Panc1 (cell line): ENCODE data around the gene MCTP1. TPM values are rescaled to one million over a fixed set of nuclear protein-coding genes. Genes with fewer than 3 reads are reported as not detected.

ENCODE experiments used
- ATAC-seq: fragments of 200-7000 bp; cut with Tn5 transposase; 2 replicates; pipeline ENCODE4 v1.9.1; 2020; ENCODE audit warnings: mild to moderate bottlenecking, moderate library complexity
- BruUV-seq: library from RNA; stranded (reverse); fragments of 400-500 nt; replicated peaks from 2 replicates; lab custom pipeline; 2021; lab: Mats Ljungman, UMichigan
- CTCF ChIA-PET: fragments of 300-600 bp; sonication (Branson Sonifier 250); formaldehyde crosslinking; loops from one replicate; lab custom pipeline; 2022; ENCODE audit warnings: antibody characterized with exemption; lab: Charles Lee
- POLR2A ChIA-PET: fragments of 300-600 bp; sonication (Branson Sonifier 250); formaldehyde crosslinking; loops from one replicate; lab custom pipeline; 2022; ENCODE audit warnings: antibody characterized with exemption; lab: Charles Lee
- DNase-seq: peaks from one replicate; pipeline ENCODE4 v3.0.0-alpha.2; 2010; ENCODE audit warnings: low read depth, low spot score
- H3K27ac ChIP-seq: 2 replicates; pipeline ENCODE4 v1.5.1; 2011; ENCODE audit warnings: mild to moderate bottlenecking, low read length, inconsistent platforms
- H3K27me3 ChIP-seq: fragments of 200-500 bp; sonication (Bioruptor generic); 2 replicates; pipeline ENCODE4 v1.6.0; 2014; ENCODE audit warnings: low read length, inconsistent platforms; ENCODE audit not compliant: control insufficient read depth, insufficient read depth
- H3K36me3 ChIP-seq: fragments of 200-500 bp; sonication (Bioruptor generic); 2 replicates; pipeline ENCODE4 v1.5.1; 2014; ENCODE audit warnings: inconsistent platforms, mild to moderate bottlenecking, low read length, moderate library complexity; ENCODE audit not compliant: control insufficient read depth, insufficient read depth
- H3K4me1 ChIP-seq: 2 replicates; pipeline ENCODE4 v1.5.1; 2011; ENCODE audit warnings: inconsistent platforms, mild to moderate bottlenecking, low read length, moderate library complexity; ENCODE audit not compliant: control insufficient read depth, insufficient read depth
- H3K4me3 ChIP-seq, 2 experiments: 2 replicates each; pipeline ENCODE4 v1.5.1; 2011 to 2012; ENCODE audit warnings: low read depth in 2 of 2, low read length in 2 of 2, mild to moderate bottlenecking in 2 of 2, inconsistent platforms in 1 of 2, moderate library complexity in 1 of 2
- H3K9me3 ChIP-seq: fragments of 200-500 bp; sonication (Bioruptor generic); 2 replicates; pipeline ENCODE4 v1.5.1; 2014; ENCODE audit warnings: low read depth, mild to moderate bottlenecking, inconsistent platforms, low read length, moderate library complexity; ENCODE audit not compliant: control insufficient read depth, insufficient read depth
- POLR2AphosphoS5 ChIP-seq: IDR thresholded peaks from 2 replicates; pipeline ENCODE4 v1.6.1; 2012; ENCODE audit warnings: mild to moderate bottlenecking, low read depth, low read length, moderate library complexity
- REST ChIP-seq, 2 experiments: IDR thresholded peaks; 2 replicates each; pipeline ENCODE4 v1.6.1; 2011 to 2012; ENCODE audit warnings: low read depth in 2 of 2, control low read depth in 1 of 2, low read length in 1 of 2, mild to moderate bottlenecking in 1 of 2, moderate library complexity in 1 of 2; ENCODE audit not compliant: insufficient read depth in 1 of 2
- SIN3A ChIP-seq: IDR thresholded peaks from 2 replicates; pipeline ENCODE4 v1.6.1; 2012; ENCODE audit warnings: low read depth, mild to moderate bottlenecking, low read length, moderate library complexity, borderline replicate concordance; ENCODE audit not compliant: insufficient read depth
- TCF7L2 ChIP-seq: IDR thresholded peaks from 2 replicates; pipeline ENCODE4 v1.6.1; 2011; ENCODE audit warnings: mild to moderate bottlenecking, low read depth, low read length, inconsistent platforms
- in situ Hi-C: cut with HindIII; loops from 2 replicates; pipeline ENCODE4 v1.10.0; 2016; ENCODE audit warnings: low sequenced_read_pairs, low pct_unique_long_range_greater_than_20kb
- intact Hi-C: fragments of 100-400 bp; cut with micrococcal nuclease; formaldehyde crosslinking; loops from one replicate; pipeline ENCODE4 v1.10.0; 2022; ENCODE audit not compliant: unreplicated experiment
- total RNA-seq: library from RNA; stranded (reverse); gene quantifications from one replicate; pipeline ENCODE4 v1.2.1, GENCODE V29; 2021; ENCODE audit not compliant: unreplicated experiment
- TF ChIP-seq, protein P1 (sequence below): fragments of 450-650 bp; IDR thresholded peaks from 2 replicates; pipeline ENCODE4 v1.5.1; 2017; ENCODE audit warnings: mild to moderate bottlenecking

The MCTP1 gene
- total RNA-seq, 1 experiment from 2014 or later: 39.8 TPM

GRCh38 chr5:94906750-94907149 is 378.1 kb downstream of the MCTP1 start:
- POLR2A ChIA-PET: no interaction called here
- H3K4me1 ChIP-seq: no peaks in the 10 kb centered on the region
- TF ChIP-seq TCF7L2 (no peak), POLR2AphosphoS5 (no peak), REST (IDR thresholded peaks at IDR 0.05; ENCODE audit: insufficient read depth in 1 of 2, low read depth in 2 of 2, low read length in 1 of 2) (no peak), SIN3A (no peak)
- TF ChIP-seq, protein P1, sequence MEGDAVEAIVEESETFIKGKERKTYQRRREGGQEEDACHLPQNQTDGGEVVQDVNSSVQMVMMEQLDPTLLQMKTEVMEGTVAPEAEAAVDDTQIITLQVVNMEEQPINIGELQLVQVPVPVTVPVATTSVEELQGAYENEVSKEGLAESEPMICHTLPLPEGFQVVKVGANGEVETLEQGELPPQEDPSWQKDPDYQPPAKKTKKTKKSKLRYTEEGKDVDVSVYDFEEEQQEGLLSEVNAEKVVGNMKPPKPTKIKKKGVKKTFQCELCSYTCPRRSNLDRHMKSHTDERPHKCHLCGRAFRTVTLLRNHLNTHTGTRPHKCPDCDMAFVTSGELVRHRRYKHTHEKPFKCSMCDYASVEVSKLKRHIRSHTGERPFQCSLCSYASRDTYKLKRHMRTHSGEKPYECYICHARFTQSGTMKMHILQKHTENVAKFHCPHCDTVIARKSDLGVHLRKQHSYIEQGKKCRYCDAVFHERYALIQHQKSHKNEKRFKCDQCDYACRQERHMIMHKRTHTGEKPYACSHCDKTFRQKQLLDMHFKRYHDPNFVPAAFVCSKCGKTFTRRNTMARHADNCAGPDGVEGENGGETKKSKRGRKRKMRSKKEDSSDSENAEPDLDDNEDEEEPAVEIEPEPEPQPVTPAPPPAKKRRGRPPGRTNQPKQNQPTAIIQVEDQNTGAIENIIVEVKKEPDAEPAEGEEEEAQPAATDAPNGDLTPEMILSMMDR: no peak
- H3K27ac ChIP-seq: no peak overlapping the region
- in situ Hi-C loops: no loop called here
- no peaks in the 10 kb centered on the region for H3K9me3 ChIP-seq
- peaks cover 6% of the 10 kb centered on the region; the same call in 1 of the 2 replicates for H3K36me3 ChIP-seq
- intact Hi-C loops: no loop called here
- BruUV-seq: no TSS peak
- no peaks in the 10 kb centered on the region for H3K27me3 ChIP-seq
- H3K4me3 ChIP-seq: no peak overlapping the region
- DNase-seq (no peak), ATAC-seq (no peak)
- CTCF ChIA-PET: no interaction called here

DNA sequence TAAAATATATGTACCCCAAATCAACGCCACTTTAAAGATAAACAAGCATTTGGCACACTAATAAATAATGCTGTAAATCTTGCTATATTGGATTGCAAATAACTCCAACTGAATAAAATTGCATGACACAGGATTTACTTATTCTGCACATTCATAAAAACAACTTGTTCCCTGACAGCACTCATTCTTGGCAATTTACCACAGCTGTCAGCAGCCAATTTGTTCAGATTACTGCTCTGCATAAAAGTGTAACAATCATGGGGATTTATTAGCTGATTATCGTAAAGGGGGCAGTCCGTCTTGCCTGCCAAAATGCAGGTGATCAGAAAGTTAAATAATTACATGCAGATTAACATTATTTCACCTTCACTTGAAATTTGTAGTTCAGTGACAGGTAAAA is 381.2 kb downstream of the MCTP1 start:
- ChIA-PET POLR2A (no interaction called here), CTCF (no interaction called here)
- intact Hi-C loops: no loop called here
- no peak overlapping the region for H3K27ac ChIP-seq
- no peak for TF ChIP-seq TCF7L2
- no TSS peak for BruUV-seq
- no peaks in the 10 kb centered on the region for H3K9me3 ChIP-seq
- no peaks in the 10 kb centered on the region for H3K4me1 ChIP-seq
- no peaks in the 10 kb centered on the region for H3K27me3 ChIP-seq
- H3K4me3 ChIP-seq: no peak overlapping the region
- ATAC-seq (no peak), DNase-seq (no peak)
- in situ Hi-C loops: no loop called here
- peaks cover 4% of the 10 kb centered on the region; the same call in 1 of the 2 replicates for H3K36me3 ChIP-seq

DNA sequence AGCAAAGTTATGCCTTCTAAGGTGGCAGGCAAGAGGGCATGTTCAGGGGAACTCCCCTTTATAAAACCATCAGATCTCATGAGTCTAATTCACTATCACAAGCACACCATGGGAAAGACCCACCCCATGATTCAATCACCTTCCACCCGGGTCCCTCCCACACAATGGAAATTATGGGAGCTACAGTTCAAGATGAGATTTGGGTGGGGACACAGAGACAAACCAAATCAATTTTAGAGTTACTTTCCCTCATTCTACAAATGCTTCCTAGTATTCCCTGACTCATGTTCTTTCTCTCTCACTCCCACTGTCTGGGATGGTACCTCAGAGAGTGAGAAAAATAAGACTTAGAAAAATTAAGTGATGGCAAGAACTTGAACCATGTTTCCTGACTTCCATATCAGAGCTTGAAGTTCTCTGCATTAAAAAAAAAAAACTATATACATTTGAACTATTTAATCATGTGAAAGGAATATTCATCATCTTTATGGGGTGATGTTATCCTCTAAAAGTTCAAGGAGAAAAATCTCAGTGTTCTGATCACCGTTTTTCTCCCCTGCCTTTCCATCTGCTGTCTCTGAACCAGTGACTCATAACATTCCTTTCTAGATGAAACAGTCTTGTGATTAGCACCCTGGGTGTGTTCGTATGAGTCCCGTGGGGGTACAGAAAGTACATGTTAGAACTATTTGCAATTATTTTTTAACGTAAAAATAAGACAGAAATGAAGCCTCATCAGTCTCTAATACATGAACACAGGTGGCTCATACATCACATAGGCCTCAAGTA is 383.5 kb downstream of the MCTP1 start:
- TF ChIP-seq TCF7L2: no peak
- no peak for TF ChIP-seq POLR2AphosphoS5
- no peak for TF ChIP-seq SIN3A
- TF ChIP-seq REST (IDR thresholded peaks at IDR 0.05; ENCODE audit: insufficient read depth in 1 of 2, low read depth in 2 of 2, low read length in 1 of 2): no peak
- TF ChIP-seq, protein P1: no peak
- no peak overlapping the region for H3K4me3 ChIP-seq
- no peaks in the 10 kb centered on the region for H3K4me1 ChIP-seq
- no peaks in the 10 kb centered on the region for H3K9me3 ChIP-seq
- BruUV-seq: no TSS peak
- intact Hi-C loops: no loop called here
- DNase-seq (no peak), ATAC-seq (no peak)
- in situ Hi-C loops: no loop called here
- no peaks in the 10 kb centered on the region; the same call in 1 of the 2 replicates for H3K36me3 ChIP-seq
- POLR2A ChIA-PET: interaction anchor here (0.6 kb wide), 1 partner anchor 833 kb away, joined by 12 read pairs; no protein-coding TSS in a partner anchor
- no peak overlapping the region for H3K27ac ChIP-seq
- no peaks in the 10 kb centered on the region for H3K27me3 ChIP-seq
- CTCF ChIA-PET: no interaction called here
